Measurements from ENCODE around the gene ADCK1.

The ADCK1 gene

DNA sequence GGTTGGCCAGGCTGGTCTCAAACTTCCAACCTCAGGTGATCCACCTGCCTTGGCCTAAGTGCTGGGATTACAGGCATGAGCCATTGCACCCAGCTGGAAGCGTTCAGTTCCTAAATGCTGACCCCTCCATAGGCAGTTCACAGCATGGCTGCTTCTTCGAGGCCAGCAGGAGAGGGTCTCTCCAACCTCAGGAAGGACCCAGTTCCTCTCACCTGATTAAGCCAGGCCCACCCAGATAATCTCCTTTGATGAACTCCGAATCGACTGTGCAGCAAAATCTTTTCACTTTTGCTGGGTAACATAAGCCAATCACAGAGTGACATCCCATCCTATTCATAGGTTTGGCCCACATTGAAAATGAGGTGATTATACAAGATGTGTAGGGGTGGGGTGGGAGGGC lies 165.1 kb downstream of the ADCK1 start:
- Histone ChIP-seq H2AFZ (no peak overlapping the region), H3K9ac (no peak overlapping the region), H3K27ac (no peak overlapping the region), H3K27me3 (ENCODE audit: control insufficient read depth, insufficient read depth, low read length) (no peaks in the 10 kb centered on the region), H3K4me1 (peaks cover 3% of the 10 kb centered on the region), H3K4me2 (ENCODE audit: low read length) (no peak overlapping the region), H3K79me2 (no peaks in the 10 kb centered on the region), H3K9me3 (ENCODE audit: control insufficient read depth, low read length) (no peaks in the 10 kb centered on the region), H3K36me3 (ENCODE audit: control insufficient read depth, insufficient read depth, low read length) (no peaks in the 10 kb centered on the region), H3K4me3 (ENCODE audit: low read depth, low read length) (no peak overlapping the region)
- TF ChIP-seq CTCF (IDR thresholded peaks at IDR 0.05): no peak

DNA sequence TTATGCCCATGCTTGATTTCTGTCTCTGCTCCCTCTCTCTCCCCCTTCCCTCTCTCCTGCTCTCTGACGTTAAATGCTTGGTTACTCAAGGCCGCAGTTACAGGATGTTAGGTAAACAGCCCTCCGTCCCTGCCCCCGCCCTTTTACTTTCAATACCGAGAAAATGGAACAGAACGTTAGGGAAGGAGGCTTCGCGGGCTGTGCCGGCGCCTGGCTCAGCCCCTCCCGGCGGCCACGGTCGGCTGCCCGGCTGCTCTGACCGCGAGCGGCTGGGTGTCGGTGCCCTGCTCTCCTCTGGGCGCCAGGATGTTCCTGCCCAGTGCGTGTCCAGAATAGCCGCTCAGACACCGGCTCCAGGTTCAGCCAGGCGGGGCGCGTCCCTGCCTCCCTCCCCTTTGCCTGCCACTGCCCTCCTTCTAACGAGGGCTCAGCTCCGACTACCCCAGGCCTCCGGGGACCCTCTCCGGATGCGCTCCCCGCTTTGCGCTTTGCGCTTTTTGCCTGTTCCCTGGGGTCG lies 166.1 kb downstream of the ADCK1 start:
- no peak overlapping the region for H3K9ac ChIP-seq
- no peak overlapping the region for H3K27ac ChIP-seq
- H3K4me3 ChIP-seq (ENCODE audit: low read depth, low read length): peak overlapping the region; percentile 41

DNA sequence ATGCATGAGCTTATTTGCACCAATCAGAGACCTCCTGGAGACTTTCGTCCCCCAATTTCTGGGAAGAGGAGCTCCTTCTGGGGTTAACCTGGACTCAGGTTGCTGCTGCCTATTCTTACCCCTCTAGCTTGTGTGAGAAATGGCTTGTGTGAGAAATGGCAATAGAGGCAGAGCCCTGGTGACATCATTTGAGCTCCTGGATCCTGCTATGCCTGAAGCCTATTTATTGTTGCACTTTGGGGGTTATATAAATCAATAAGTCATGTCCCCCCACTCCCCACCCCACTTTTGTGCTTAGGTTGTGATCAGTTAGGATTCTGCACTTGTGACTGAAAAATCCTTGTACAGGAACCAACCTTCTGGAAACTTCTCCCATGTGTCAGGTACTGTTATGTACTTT lies 167.2 kb downstream of the ADCK1 start:
- H2AFZ ChIP-seq: no peak overlapping the region
- no peaks in the 10 kb centered on the region for H3K36me3 ChIP-seq (ENCODE audit: control insufficient read depth, insufficient read depth, low read length)
- peaks cover 3% of the 10 kb centered on the region for H3K4me1 ChIP-seq
- no peak overlapping the region for H3K4me2 ChIP-seq (ENCODE audit: low read length)
- H3K27ac ChIP-seq: no peak overlapping the region
- TF ChIP-seq CTCF (IDR thresholded peaks at IDR 0.05): no peak
- H3K9me3 ChIP-seq (ENCODE audit: control insufficient read depth, low read length): no peaks in the 10 kb centered on the region
- no peaks in the 10 kb centered on the region for H3K27me3 ChIP-seq (ENCODE audit: control insufficient read depth, insufficient read depth, low read length)
- H3K9ac ChIP-seq: no peak overlapping the region
- H3K4me3 ChIP-seq (ENCODE audit: low read depth, low read length): no peak overlapping the region
- no peaks in the 10 kb centered on the region for H3K79me2 ChIP-seq

More for the DNA sequence above, 166.1 kb downstream of the ADCK1 start:
- TF ChIP-seq CTCF (IDR thresholded peaks at IDR 0.05): no peak
- H3K27me3 ChIP-seq (ENCODE audit: control insufficient read depth, insufficient read depth, low read length): no peaks in the 10 kb centered on the region
- H3K9me3 ChIP-seq (ENCODE audit: control insufficient read depth, low read length): no peaks in the 10 kb centered on the region
- H3K36me3 ChIP-seq (ENCODE audit: control insufficient read depth, insufficient read depth, low read length): no peaks in the 10 kb centered on the region
- peak overlapping the region; percentile 74 for H3K4me2 ChIP-seq (ENCODE audit: low read length)
- H2AFZ ChIP-seq: peak overlapping the region; percentile 79
- H3K4me1 ChIP-seq: peaks cover 3% of the 10 kb centered on the region
- H3K79me2 ChIP-seq: no peaks in the 10 kb centered on the region

- Histone ChIP-seq H2AFZ (no peak overlapping the region), H3K4me1 (peaks cover 3% of the 10 kb centered on the region), H3K27me3 (ENCODE audit: control insufficient read depth, insufficient read depth, low read length) (no peaks in the 10 kb centered on the region), H3K27ac (no peak overlapping the region), H3K4me2 (ENCODE audit: low read length) (no peak overlapping the region), H3K36me3 (ENCODE audit: control insufficient read depth, insufficient read depth, low read length) (no peaks in the 10 kb centered on the region), H3K9me3 (ENCODE audit: control insufficient read depth, low read length) (no peaks in the 10 kb centered on the region), H3K4me3 (ENCODE audit: low read depth, low read length) (no peak overlapping the region), H3K79me2 (no peaks in the 10 kb centered on the region), H3K9ac (no peak overlapping the region)
- no peak for TF ChIP-seq CTCF (IDR thresholded peaks at IDR 0.05)
These were observed 170.7 kb downstream of the ADCK1 start for GRCh38 chr14:77970646-77971045.

- Histone ChIP-seq H3K4me2 (ENCODE audit: low read length) (no peak overlapping the region), H3K9ac (no peak overlapping the region), H3K4me1 (no peaks in the 10 kb centered on the region), H3K36me3 (ENCODE audit: control insufficient read depth, insufficient read depth, low read length) (no peaks in the 10 kb centered on the region), H3K79me2 (no peaks in the 10 kb centered on the region), H3K27ac (no peak overlapping the region), H3K4me3 (ENCODE audit: low read depth, low read length) (no peak overlapping the region), H3K9me3 (ENCODE audit: control insufficient read depth, low read length) (no peaks in the 10 kb centered on the region), H3K27me3 (ENCODE audit: control insufficient read depth, insufficient read depth, low read length) (no peaks in the 10 kb centered on the region), H2AFZ (no peak overlapping the region)
- no peak for TF ChIP-seq CTCF (IDR thresholded peaks at IDR 0.05)
These were observed 173.3 kb downstream of the ADCK1 start for GRCh38 chr14:77973246-77973645.

All from parathyroid adenoma (tissue), 2 donors.